GM19455 (cell line): ENCODE measurements around the gene AHSP.
"Not testable (repeated sequence)": the region's sequence is repeated elsewhere in the genome, so short reads cannot be mapped to it uniquely, and the experiment has no call there.

Experiments
- ATAC-seq: cut with Tn5 transposase; IDR thresholded peaks from one replicate; pipeline ENCODE4 v1.9.1; 2021; ENCODE audit not compliant: unreplicated experiment

The AHSP gene

GRCh38 chr16:31499928-31500327 is 27.8 kb upstream of the AHSP start:
- ATAC-seq = no peak

GRCh38 chr16:31501226-31501965 is 26.3 kb upstream of the AHSP start:
- no peak for ATAC-seq

GRCh38 chr16:31501966-31502348 is 25.7 kb upstream of the AHSP start:
- ATAC-seq = no peak

DNA sequence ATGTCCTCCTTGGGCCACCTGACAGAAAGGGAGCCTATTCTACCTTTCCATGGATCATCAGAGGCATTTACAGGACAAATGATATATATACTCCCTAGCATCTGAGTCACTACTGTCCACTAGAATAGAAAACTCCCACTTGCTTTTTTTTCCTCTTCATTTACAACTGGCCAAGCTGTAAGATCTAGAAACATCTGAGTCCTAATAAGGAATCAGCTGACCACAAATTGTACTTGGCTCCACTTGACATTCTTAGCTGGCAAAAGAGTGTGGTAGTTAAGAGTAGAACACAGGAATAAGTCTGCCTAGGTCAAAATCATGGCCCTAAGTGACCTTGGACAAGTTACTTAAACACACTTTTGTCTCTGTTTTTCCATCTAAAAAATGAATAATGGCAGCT is 24.7 kb upstream of the AHSP start:
- ATAC-seq = no peak

- ATAC-seq = not testable (repeated sequence)
These were observed 24.1 kb upstream of the AHSP start for GRCh38 chr16:31503555-31503954.

DNA sequence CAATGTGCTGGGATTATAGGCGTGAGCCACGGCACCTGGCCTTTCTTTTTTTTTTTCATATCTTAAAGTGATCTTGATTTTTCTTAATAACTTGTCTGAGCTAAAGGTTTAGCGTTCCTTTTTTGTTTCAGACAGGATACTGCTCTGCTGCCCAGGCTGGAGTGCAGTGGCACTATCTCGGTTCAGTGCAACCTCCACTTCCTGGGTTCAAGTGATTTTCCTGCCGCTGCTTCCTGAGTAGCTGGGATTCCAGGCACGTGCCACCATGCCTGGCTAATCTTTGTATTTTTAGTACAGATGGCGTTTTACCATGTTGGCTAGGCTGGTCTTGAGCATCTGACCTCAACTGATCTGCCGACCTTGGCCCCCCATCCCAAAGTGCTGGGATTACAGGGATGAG is 23.5 kb upstream of the AHSP start:
- ATAC-seq = no peak

DNA sequence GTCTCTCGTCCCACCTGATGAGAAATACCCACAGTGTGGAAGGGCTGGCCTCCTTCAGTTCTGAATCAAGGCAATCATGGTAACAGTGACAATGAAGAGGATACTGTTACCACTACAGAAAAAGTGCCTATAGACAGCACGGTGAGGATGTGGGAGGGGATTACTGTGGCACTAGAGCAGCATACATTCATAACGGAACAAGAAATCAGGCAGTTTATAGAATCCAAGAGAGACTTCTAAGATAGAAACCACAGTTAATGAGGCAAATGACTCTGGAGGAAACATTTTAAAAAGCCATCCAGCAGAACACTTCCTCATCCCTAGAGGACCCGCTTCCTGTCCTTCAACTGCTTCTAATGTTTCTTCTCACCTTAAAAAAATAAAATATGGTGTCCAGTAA is 22.2 kb upstream of the AHSP start:
- ATAC-seq = no peak

- no peak for ATAC-seq
These were observed 20.1 kb upstream of the AHSP start for GRCh38 chr16:31507617-31507928.

- ATAC-seq = peak; percentile 82
These were observed 19.6 kb upstream of the AHSP start, which contains the start of gene RUSF1 for GRCh38 chr16:31507929-31508705. TSS of gene RUSF1 (minus strand) at chr16:31508391. CDS start at chr16:31508373, 18 bp downstream.

DNA sequence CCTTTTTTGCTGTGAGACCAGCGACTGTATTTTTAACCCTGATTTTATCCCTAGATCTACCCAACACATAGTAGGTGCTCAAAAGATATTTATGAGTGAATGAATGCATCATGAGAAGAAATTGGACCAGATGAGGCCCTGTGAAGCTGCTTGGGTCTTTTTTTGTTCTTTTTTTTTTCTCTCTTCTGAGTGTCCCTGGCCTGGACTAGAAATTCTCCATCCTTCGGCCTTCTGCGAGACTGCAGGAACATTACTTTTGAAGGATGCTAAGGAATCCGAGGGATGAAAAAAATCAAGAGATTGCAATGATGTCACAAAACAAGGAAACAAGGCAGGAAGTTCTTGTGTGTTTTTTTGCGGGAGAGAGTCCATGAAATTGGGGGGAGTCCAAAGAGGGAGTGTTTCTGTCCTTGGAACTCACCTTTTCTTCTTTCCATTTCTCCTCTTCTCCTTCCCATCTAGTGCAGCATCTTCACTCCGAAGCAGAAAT is 18.9 kb upstream of the AHSP start:
- ATAC-seq = no peak

GRCh38 chr16:31513126-31513525 is 14.6 kb upstream of the AHSP start:
- ATAC-seq = no peak

- ATAC-seq = no peak
These were observed 13.8 kb upstream of the AHSP start for GRCh38 chr16:31513884-31514283.

DNA sequence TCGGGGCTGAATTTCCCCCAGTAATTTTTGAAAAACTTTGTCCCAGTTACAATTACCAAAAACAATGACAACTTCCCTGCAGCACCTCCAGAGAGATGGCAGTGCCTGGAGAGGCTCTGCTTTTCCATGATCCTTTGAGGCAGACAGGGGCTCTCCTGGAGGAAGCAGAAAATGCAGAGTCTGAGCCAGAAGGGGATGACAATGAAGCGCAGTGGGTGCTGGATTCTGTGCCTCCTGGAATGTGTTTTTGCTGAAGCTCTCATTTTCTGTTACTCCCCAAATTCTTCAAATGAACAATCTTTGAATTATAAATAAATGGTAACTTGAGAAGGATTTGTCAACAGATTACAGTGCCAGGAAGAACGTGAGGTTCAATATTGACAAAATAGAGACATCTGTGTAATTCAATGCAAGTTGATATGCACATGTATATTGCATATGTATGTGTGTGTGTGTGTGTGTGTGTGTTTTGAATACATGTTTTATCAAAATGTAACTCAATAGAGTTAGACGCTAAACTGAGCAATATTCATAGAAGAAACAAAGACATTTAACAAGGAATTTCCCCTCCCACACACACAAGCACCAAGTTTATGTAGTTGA is 9.8 kb upstream of the AHSP start:
- ATAC-seq = no peak

- ATAC-seq = no peak
These were observed 7.8 kb upstream of the AHSP start for GRCh38 chr16:31519759-31520431.

DNA sequence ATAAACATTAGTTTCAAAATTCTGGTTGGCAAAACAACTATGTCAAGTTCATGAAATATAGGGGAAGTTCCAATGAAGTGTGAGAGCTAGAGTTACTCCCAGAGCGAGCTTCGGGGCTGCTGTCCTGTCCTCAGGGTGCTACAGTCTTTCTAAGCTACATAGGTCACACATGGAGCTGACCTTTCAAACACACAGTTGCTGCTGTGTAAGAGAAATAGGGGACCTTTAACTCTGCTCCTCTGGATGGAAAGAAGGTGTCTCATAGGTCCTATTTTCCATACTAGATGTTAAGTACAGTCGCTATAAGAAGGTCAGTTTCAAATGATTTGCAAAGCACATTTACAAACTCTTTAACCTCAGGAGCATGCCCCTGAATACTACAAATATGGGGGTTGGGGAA is 6.3 kb upstream of the AHSP start:
- no peak for ATAC-seq

GRCh38 chr16:31522071-31522470 is 5.6 kb upstream of the AHSP start:
- no peak for ATAC-seq

GRCh38 chr16:31523768-31524167 is 3.9 kb upstream of the AHSP start:
- not testable (repeated sequence) for ATAC-seq

- ATAC-seq = no peak
These were observed 2.6 kb upstream of the AHSP start for GRCh38 chr16:31525113-31525512.

DNA sequence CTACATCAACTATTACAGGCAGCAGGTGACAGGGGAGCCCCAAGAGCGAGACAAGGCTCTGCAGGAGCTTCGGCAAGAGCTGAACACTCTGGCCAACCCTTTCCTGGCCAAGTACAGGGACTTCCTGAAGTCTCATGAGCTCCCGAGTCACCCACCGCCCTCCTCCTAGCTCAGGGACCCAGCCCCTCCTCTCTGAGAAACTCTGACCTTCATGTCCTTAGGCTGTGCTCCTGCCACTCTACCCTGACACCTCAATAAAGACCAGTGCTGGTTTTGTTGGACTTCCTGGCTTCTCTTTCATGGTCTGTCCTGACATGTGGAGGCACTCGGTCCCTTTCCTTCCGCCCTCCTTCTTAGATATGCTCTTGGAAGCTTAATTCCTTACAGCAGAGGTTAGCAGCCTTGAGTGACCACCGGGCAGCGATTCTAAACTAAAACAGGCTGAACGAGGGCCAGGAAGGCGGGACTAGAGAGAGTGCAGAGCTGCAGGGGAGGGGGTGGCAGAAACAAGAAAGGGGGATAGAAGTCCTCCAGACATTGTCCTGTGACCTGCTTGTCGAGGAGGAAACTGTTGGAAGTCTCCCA is 915 bp downstream of the AHSP start:
- ATAC-seq = no peak

GRCh38 chr16:31529108-31529936 is 1.6 kb downstream of the AHSP start:
- ATAC-seq = no peak
